Measurements from ENCODE around the gene LYAR. TPM values are rescaled to one million over a fixed set of nuclear protein-coding genes. Genes with fewer than 3 reads are reported as not detected.
A peak's percentile ranks its signal among the peaks of the same experiment; 100 is the strongest.
"Not testable (repeated sequence)": the region's sequence is repeated elsewhere in the genome, so short reads cannot be mapped to it uniquely, and the experiment has no call there.

Gene LYAR
- total RNA-seq, 1 donor from 2014 or later = 15.9 TPM

GRCh38 chr4:4256799-4257198 lies 33.2 kb downstream of the LYAR start:
- no peak for DNase-seq
- no peak for ATAC-seq (ENCODE audit: low read depth)
- intact Hi-C loops (cut with micrococcal nuclease) = no loop called here
- no peaks in the 10 kb centered on the region for H3K4me1 Mint-ChIP-seq
- H3K36me3 Mint-ChIP-seq (ENCODE audit: low read depth) = no peaks in the 10 kb centered on the region
- no peak overlapping the region for H3K4me3 Mint-ChIP-seq
- POLR2A ChIA-PET = no interaction called here
- H3K9me3 Mint-ChIP-seq = no peaks in the 10 kb centered on the region
- CTCF ChIA-PET = no interaction called here
- peaks cover 9% of the 10 kb centered on the region for H3K27me3 Mint-ChIP-seq
- TF ChIP-seq CTCF (IDR thresholded peaks at IDR 0.05) = no peak
- no peak overlapping the region for H3K27ac Mint-ChIP-seq

GRCh38 chr4:4254666-4255065 lies 35.3 kb downstream of the LYAR start:
- H3K4me1 Mint-ChIP-seq = no peaks in the 10 kb centered on the region
- H3K9me3 Mint-ChIP-seq = no peaks in the 10 kb centered on the region
- no peak overlapping the region for H3K27ac Mint-ChIP-seq
- no peak overlapping the region for H3K4me3 Mint-ChIP-seq
- no peak for TF ChIP-seq CTCF (IDR thresholded peaks at IDR 0.05)
- intact Hi-C loops (cut with micrococcal nuclease) = no loop called here
- DNase-seq (no peak), ATAC-seq (ENCODE audit: low read depth) (no peak)
- no peaks in the 10 kb centered on the region for H3K36me3 Mint-ChIP-seq (ENCODE audit: low read depth)
- peaks cover 9% of the 10 kb centered on the region for H3K27me3 Mint-ChIP-seq
- ChIA-PET CTCF (no interaction called here), POLR2A (no interaction called here)

GRCh38 chr4:4254199-4254598 lies 35.8 kb downstream of the LYAR start:
- Mint-ChIP-seq H3K4me1 (peaks cover under 1% of the 10 kb centered on the region), H3K4me3 (no peak overlapping the region), H3K36me3 (ENCODE audit: low read depth) (no peaks in the 10 kb centered on the region), H3K9me3 (no peaks in the 10 kb centered on the region), H3K27ac (no peak overlapping the region), H3K27me3 (peaks cover 9% of the 10 kb centered on the region)
- intact Hi-C loops (cut with micrococcal nuclease) = no loop called here
- ATAC-seq (ENCODE audit: low read depth) (no peak), DNase-seq (no peak)
- POLR2A ChIA-PET = no interaction called here
- TF ChIP-seq CTCF (IDR thresholded peaks at IDR 0.05) = no peak
- CTCF ChIA-PET = no interaction called here

GRCh38 chr4:4249866-4250265 lies 40.1 kb downstream of the LYAR start:
- POLR2A ChIA-PET = interaction anchor here (2.7 kb wide), 1 partner anchor 40 kb away, joined by 11 read pairs; the partner anchor contains the start of genes LYAR and ZBTB49

GRCh38 chr4:4249342-4249741 lies 40.6 kb downstream of the LYAR start:
- CTCF ChIA-PET = interaction anchor here (2.1 kb wide), 1 partner anchor 11 kb away, joined by 9 read pairs; no protein-coding TSS in a partner anchor
- DNase-seq; H3K27ac Mint-ChIP-seq; H3K27me3 Mint-ChIP-seq; H3K9me3 Mint-ChIP-seq; ATAC-seq (ENCODE audit: low read depth): not testable (repeated sequence)
- POLR2A ChIA-PET = interaction anchor here (2.7 kb wide), 1 partner anchor 41 kb away, joined by 11 read pairs; the partner anchor contains the start of genes LYAR and ZBTB49
- Mint-ChIP-seq H3K36me3 (ENCODE audit: low read depth) (peaks cover 21% of the 10 kb centered on the region), H3K4me1 (peaks cover 25% of the 10 kb centered on the region), H3K4me3 (peak overlapping the region; percentile 35)
- intact Hi-C loops (cut with micrococcal nuclease) = loop anchor here (5.0 kb wide), 3 partner anchors 183 to 717 kb away; partner anchors contain the start of genes LRPAP1 and STX18

More at GRCh38 chr4:4249866-4250265, 40.1 kb downstream of the LYAR start:
- TF ChIP-seq CTCF (IDR thresholded peaks at IDR 0.05) = no peak
- intact Hi-C loops (cut with micrococcal nuclease) = loop anchor here (5.0 kb wide), 3 partner anchors 182 to 718 kb away; partner anchors contain the start of genes LRPAP1 and STX18
- ATAC-seq (ENCODE audit: low read depth) = no peak
- H3K4me1 Mint-ChIP-seq = peaks cover 25% of the 10 kb centered on the region
- CTCF ChIA-PET = interaction anchor here (2.1 kb wide), 1 partner anchor 10 kb away, joined by 9 read pairs; no protein-coding TSS in a partner anchor
- H3K27ac Mint-ChIP-seq = no peak overlapping the region
- no peaks in the 10 kb centered on the region for H3K9me3 Mint-ChIP-seq
- peaks cover 17% of the 10 kb centered on the region for H3K36me3 Mint-ChIP-seq (ENCODE audit: low read depth)
- no peak overlapping the region for H3K4me3 Mint-ChIP-seq
- no peak for DNase-seq
- H3K27me3 Mint-ChIP-seq = peaks cover 6% of the 10 kb centered on the region
